ENCODE data around the gene MACROH2A1. TPM values are rescaled to one million over a fixed set of nuclear protein-coding genes. Genes with fewer than 3 reads are reported as not detected.

MACROH2A1 gene
- total RNA-seq, 2 experiments from 2014 or later = 159 to 161 TPM

GRCh38 chr5:135441919-135442318, 42.9 kb upstream of the MACROH2A1 start:
- intact Hi-C loops (cut with micrococcal nuclease) = no loop called here
- Mint-ChIP-seq H3K36me3 (no peaks in the 10 kb centered on the region), H3K4me1 (ENCODE audit: low read depth) (no peaks in the 10 kb centered on the region), H3K27me3 (peaks cover 3% of the 10 kb centered on the region), H3K4me3 (no peak overlapping the region), H3K27ac (no peak overlapping the region), H3K9me3 (no peaks in the 10 kb centered on the region)
- DNase-seq = no peak
- ChIA-PET POLR2A (no interaction called here), CTCF (interaction anchor here (1.6 kb wide), 1 partner anchor 16 kb away, joined by 5 read pairs; no protein-coding TSS in a partner anchor)

DNA sequence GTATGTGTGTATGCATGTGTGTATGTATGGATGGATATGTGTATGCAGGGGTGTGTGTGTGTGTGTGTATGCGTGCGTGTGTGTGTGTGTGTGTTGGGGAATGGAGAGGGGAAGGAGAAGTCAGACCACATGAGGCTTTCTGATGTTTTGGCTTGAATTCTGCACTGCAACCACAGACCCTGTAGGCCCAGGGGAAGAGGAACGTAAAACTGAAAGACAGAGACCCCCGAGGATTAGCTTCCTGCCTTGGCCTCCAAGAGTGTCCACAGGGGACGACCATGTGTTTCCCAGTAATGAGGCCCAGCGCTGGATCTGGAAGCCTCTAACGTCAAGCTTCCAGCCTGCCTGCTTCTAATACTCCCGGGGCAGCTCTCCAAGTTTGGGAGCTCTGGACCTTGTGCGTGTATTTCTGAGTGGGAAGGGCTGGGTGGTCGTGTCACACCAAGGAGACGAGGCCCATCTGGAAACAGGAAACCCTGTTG, 42.4 kb upstream of the MACROH2A1 start:
- Mint-ChIP-seq H3K4me1 (ENCODE audit: low read depth) (no peaks in the 10 kb centered on the region), H3K9me3 (no peaks in the 10 kb centered on the region), H3K27me3 (peaks cover 3% of the 10 kb centered on the region), H3K36me3 (no peaks in the 10 kb centered on the region), H3K27ac (no peak overlapping the region), H3K4me3 (no peak overlapping the region)
- POLR2A ChIA-PET = no interaction called here
- CTCF ChIA-PET = interaction anchor here (1.6 kb wide), 1 partner anchor 16 kb away, joined by 5 read pairs; no protein-coding TSS in a partner anchor
- DNase-seq = no peak
- intact Hi-C loops (cut with micrococcal nuclease) = no loop called here

- H3K36me3 Mint-ChIP-seq = no peaks in the 10 kb centered on the region
- no peak for DNase-seq
- intact Hi-C loops (cut with micrococcal nuclease) = no loop called here
- H3K4me1 Mint-ChIP-seq (ENCODE audit: low read depth) = no peaks in the 10 kb centered on the region
- no peak overlapping the region for H3K4me3 Mint-ChIP-seq
- no peaks in the 10 kb centered on the region for H3K9me3 Mint-ChIP-seq
- no peak overlapping the region for H3K27ac Mint-ChIP-seq
- POLR2A ChIA-PET = no interaction called here
- CTCF ChIA-PET = interaction anchor here (1.6 to 1.7 kb wide), 2 partner anchors 17 to 26 kb away, joined by 5 read pairs; no protein-coding TSS in a partner anchor
- H3K27me3 Mint-ChIP-seq = peaks cover 3% of the 10 kb centered on the region
Observed at GRCh38 chr5:135440916-135441315, 41.9 kb upstream of the MACROH2A1 start.

GRCh38 chr5:135439231-135440205, 40.5 kb upstream of the MACROH2A1 start:
- ChIA-PET POLR2A (no interaction called here), CTCF (interaction anchor here (0.7 to 1.7 kb wide), 4 partner anchors 14 to 53 kb away, joined by 3 to 5 read pairs (median 4); no protein-coding TSS in a partner anchor)
- Mint-ChIP-seq H3K9me3 (no peaks in the 10 kb centered on the region), H3K4me1 (ENCODE audit: low read depth) (no peaks in the 10 kb centered on the region), H3K36me3 (no peaks in the 10 kb centered on the region), H3K4me3 (no peak overlapping the region), H3K27me3 (peaks cover 4% of the 10 kb centered on the region), H3K27ac (no peak overlapping the region)
- intact Hi-C loops (cut with micrococcal nuclease) = no loop called here
- DNase-seq = no peak

- intact Hi-C loops (cut with micrococcal nuclease) = no loop called here
- POLR2A ChIA-PET = no interaction called here
- CTCF ChIA-PET = interaction anchor here (0.8 to 1.2 kb wide), 2 partner anchors 13 to 18 kb away, joined by 4 to 5 read pairs; no protein-coding TSS in a partner anchor
- DNase-seq = no peak
- Mint-ChIP-seq H3K36me3 (no peaks in the 10 kb centered on the region), H3K9me3 (no peaks in the 10 kb centered on the region), H3K27ac (no peak overlapping the region), H3K27me3 (peaks cover 4% of the 10 kb centered on the region), H3K4me1 (ENCODE audit: low read depth) (no peaks in the 10 kb centered on the region), H3K4me3 (no peak overlapping the region)
Observed at GRCh38 chr5:135438636-135439221, 39.7 kb upstream of the MACROH2A1 start.

- Mint-ChIP-seq H3K27ac (no peak overlapping the region), H3K4me3 (no peak overlapping the region), H3K9me3 (no peaks in the 10 kb centered on the region), H3K4me1 (ENCODE audit: low read depth) (no peaks in the 10 kb centered on the region), H3K36me3 (no peaks in the 10 kb centered on the region), H3K27me3 (peaks cover 4% of the 10 kb centered on the region)
- intact Hi-C loops (cut with micrococcal nuclease) = no loop called here
- ChIA-PET POLR2A (no interaction called here), CTCF (interaction anchor here (0.8 to 2.0 kb wide), 3 partner anchors 12 to 19 kb away, joined by 4 to 10 read pairs (median 5); no protein-coding TSS in a partner anchor)
- no peak for DNase-seq
Observed at GRCh38 chr5:135437796-135438560, 38.9 kb upstream of the MACROH2A1 start.

DNA sequence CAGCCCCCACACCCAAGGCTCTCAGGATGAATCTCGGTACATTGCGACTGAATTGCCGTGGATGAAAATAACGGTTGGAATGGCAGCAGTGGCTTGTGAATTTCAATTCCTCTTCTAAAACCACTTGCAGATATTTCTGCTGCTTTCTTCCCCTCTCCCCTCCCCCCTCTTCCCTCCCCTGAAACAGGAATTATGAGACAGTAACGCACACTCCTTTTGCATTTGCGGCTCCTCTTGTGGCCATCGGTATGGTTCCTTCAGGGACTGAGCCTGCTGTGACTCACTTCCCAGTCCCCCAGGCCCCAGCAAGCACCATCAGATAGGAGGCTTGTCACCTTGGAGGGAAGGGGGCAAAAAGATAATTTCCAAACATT, 38.4 kb upstream of the MACROH2A1 start:
- Mint-ChIP-seq H3K27me3 (peaks cover 4% of the 10 kb centered on the region), H3K36me3 (no peaks in the 10 kb centered on the region), H3K27ac (no peak overlapping the region), H3K4me3 (no peak overlapping the region), H3K9me3 (no peaks in the 10 kb centered on the region), H3K4me1 (ENCODE audit: low read depth) (no peaks in the 10 kb centered on the region)
- intact Hi-C loops (cut with micrococcal nuclease) = no loop called here
- CTCF ChIA-PET = interaction anchor here (1.2 to 2.0 kb wide), 2 partner anchors 12 to 20 kb away, joined by 5 to 10 read pairs; no protein-coding TSS in a partner anchor
- DNase-seq = no peak
- POLR2A ChIA-PET = no interaction called here

DNA sequence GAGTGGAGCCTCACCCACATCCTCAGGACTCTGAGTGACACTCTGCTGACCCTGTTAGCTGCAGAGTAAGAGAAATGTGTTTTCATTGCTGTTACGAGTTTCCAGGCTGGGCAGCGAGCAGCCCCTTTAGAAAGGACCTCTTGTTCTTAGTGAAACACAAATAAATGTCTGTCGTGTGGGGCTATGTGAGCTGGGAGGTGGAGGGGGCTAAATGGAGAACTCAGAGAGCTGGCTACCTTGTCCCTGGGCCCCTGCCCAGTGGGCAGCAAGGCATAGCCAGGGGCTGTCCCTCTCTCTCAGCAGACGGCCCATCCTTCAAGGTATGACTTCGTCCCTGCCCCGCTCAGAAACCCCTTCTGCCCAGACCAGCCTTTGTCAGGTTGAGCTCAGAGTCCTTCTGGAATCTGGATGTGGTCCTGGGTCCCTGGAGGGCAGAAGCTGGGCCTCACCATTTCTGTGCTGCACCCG, 38.0 kb upstream of the MACROH2A1 start:
- no peaks in the 10 kb centered on the region for H3K9me3 Mint-ChIP-seq
- intact Hi-C loops (cut with micrococcal nuclease) = no loop called here
- CTCF ChIA-PET = interaction anchor here (2.0 kb wide), 1 partner anchor 11 kb away, joined by 10 read pairs; no protein-coding TSS in a partner anchor
- no peak for DNase-seq
- no peak overlapping the region for H3K27ac Mint-ChIP-seq
- POLR2A ChIA-PET = no interaction called here
- H3K4me3 Mint-ChIP-seq = no peak overlapping the region
- H3K27me3 Mint-ChIP-seq = peaks cover 4% of the 10 kb centered on the region
- no peaks in the 10 kb centered on the region for H3K36me3 Mint-ChIP-seq
- no peaks in the 10 kb centered on the region for H3K4me1 Mint-ChIP-seq (ENCODE audit: low read depth)

- H3K36me3 Mint-ChIP-seq = no peaks in the 10 kb centered on the region
- POLR2A ChIA-PET = no interaction called here
- CTCF ChIA-PET = interaction anchor here (0.7 to 2.0 kb wide), 2 partner anchors 10 to 21 kb away, joined by 3 to 10 read pairs; no protein-coding TSS in a partner anchor
- DNase-seq = no peak
- intact Hi-C loops (cut with micrococcal nuclease) = no loop called here
- peaks cover 6% of the 10 kb centered on the region for H3K27me3 Mint-ChIP-seq
- no peak overlapping the region for H3K4me3 Mint-ChIP-seq
- H3K4me1 Mint-ChIP-seq (ENCODE audit: low read depth) = no peaks in the 10 kb centered on the region
- no peaks in the 10 kb centered on the region for H3K9me3 Mint-ChIP-seq
- H3K27ac Mint-ChIP-seq = no peak overlapping the region
Observed at GRCh38 chr5:135435467-135436330, 36.7 kb upstream of the MACROH2A1 start.

GRCh38 chr5:135434591-135435466, 35.8 kb upstream of the MACROH2A1 start:
- POLR2A ChIA-PET = no interaction called here
- no peaks in the 10 kb centered on the region for H3K9me3 Mint-ChIP-seq
- CTCF ChIA-PET = no interaction called here
- no peaks in the 10 kb centered on the region for H3K36me3 Mint-ChIP-seq
- peaks cover 10% of the 10 kb centered on the region for H3K27me3 Mint-ChIP-seq
- no peaks in the 10 kb centered on the region for H3K4me1 Mint-ChIP-seq (ENCODE audit: low read depth)
- no peak overlapping the region for H3K27ac Mint-ChIP-seq
- no peak for DNase-seq
- no peak overlapping the region for H3K4me3 Mint-ChIP-seq
- intact Hi-C loops (cut with micrococcal nuclease) = no loop called here

All from activated CD4-positive, alpha-beta memory T cell treated with anti-CD3 and anti-CD28 coated beads for 36 hours (primary cell).